Panc1 (cell line): Measurements from ENCODE around the gene CATSPERZ. TPM values are rescaled to one million over a fixed set of nuclear protein-coding genes. Genes with fewer than 3 reads are reported as not detected.

Experiments
- ATAC-seq: fragments of 200-7000 bp; cut with Tn5 transposase; 2 replicates; pipeline ENCODE4 v1.9.1; 2020; ENCODE audit warnings: mild to moderate bottlenecking, moderate library complexity
- BruUV-seq: library from RNA; stranded (reverse); fragments of 400-500 nt; replicated peaks from 2 replicates; lab custom pipeline; 2021; lab: Mats Ljungman, UMichigan
- CTCF ChIA-PET: fragments of 300-600 bp; sonication (Branson Sonifier 250); formaldehyde crosslinking; loops from one replicate; lab custom pipeline; 2022; ENCODE audit warnings: antibody characterized with exemption; lab: Charles Lee
- POLR2A ChIA-PET: fragments of 300-600 bp; sonication (Branson Sonifier 250); formaldehyde crosslinking; loops from one replicate; lab custom pipeline; 2022; ENCODE audit warnings: antibody characterized with exemption; lab: Charles Lee
- DNase-seq: peaks from one replicate; pipeline ENCODE4 v3.0.0-alpha.2; 2010; ENCODE audit warnings: low read depth, low spot score
- H3K27ac ChIP-seq: 2 replicates; pipeline ENCODE4 v1.5.1; 2011; ENCODE audit warnings: mild to moderate bottlenecking, low read length, inconsistent platforms
- H3K27me3 ChIP-seq: fragments of 200-500 bp; sonication (Bioruptor generic); 2 replicates; pipeline ENCODE4 v1.6.0; 2014; ENCODE audit warnings: low read length, inconsistent platforms; ENCODE audit not compliant: control insufficient read depth, insufficient read depth
- H3K36me3 ChIP-seq: fragments of 200-500 bp; sonication (Bioruptor generic); 2 replicates; pipeline ENCODE4 v1.5.1; 2014; ENCODE audit warnings: inconsistent platforms, mild to moderate bottlenecking, low read length, moderate library complexity; ENCODE audit not compliant: control insufficient read depth, insufficient read depth
- H3K4me1 ChIP-seq: 2 replicates; pipeline ENCODE4 v1.5.1; 2011; ENCODE audit warnings: inconsistent platforms, mild to moderate bottlenecking, low read length, moderate library complexity; ENCODE audit not compliant: control insufficient read depth, insufficient read depth
- H3K4me3 ChIP-seq, 2 experiments: 2 replicates each; pipeline ENCODE4 v1.5.1; 2011 to 2012; ENCODE audit warnings: low read depth in 2 of 2, low read length in 2 of 2, mild to moderate bottlenecking in 2 of 2, inconsistent platforms in 1 of 2, moderate library complexity in 1 of 2
- H3K9me3 ChIP-seq: fragments of 200-500 bp; sonication (Bioruptor generic); 2 replicates; pipeline ENCODE4 v1.5.1; 2014; ENCODE audit warnings: low read depth, mild to moderate bottlenecking, inconsistent platforms, low read length, moderate library complexity; ENCODE audit not compliant: control insufficient read depth, insufficient read depth
- CTCF ChIP-seq: fragments of 450-650 bp; IDR thresholded peaks from 2 replicates; pipeline ENCODE4 v1.5.1; 2017; ENCODE audit warnings: mild to moderate bottlenecking
- POLR2AphosphoS5 ChIP-seq: IDR thresholded peaks from 2 replicates; pipeline ENCODE4 v1.6.1; 2012; ENCODE audit warnings: mild to moderate bottlenecking, low read depth, low read length, moderate library complexity
- REST ChIP-seq, 2 experiments: IDR thresholded peaks; 2 replicates each; pipeline ENCODE4 v1.6.1; 2011 to 2012; ENCODE audit warnings: low read depth in 2 of 2, control low read depth in 1 of 2, low read length in 1 of 2, mild to moderate bottlenecking in 1 of 2, moderate library complexity in 1 of 2; ENCODE audit not compliant: insufficient read depth in 1 of 2
- SIN3A ChIP-seq: IDR thresholded peaks from 2 replicates; pipeline ENCODE4 v1.6.1; 2012; ENCODE audit warnings: low read depth, mild to moderate bottlenecking, low read length, moderate library complexity, borderline replicate concordance; ENCODE audit not compliant: insufficient read depth
- TCF7L2 ChIP-seq: IDR thresholded peaks from 2 replicates; pipeline ENCODE4 v1.6.1; 2011; ENCODE audit warnings: mild to moderate bottlenecking, low read depth, low read length, inconsistent platforms
- in situ Hi-C: cut with HindIII; loops from 2 replicates; pipeline ENCODE4 v1.10.0; 2016; ENCODE audit warnings: low sequenced_read_pairs, low pct_unique_long_range_greater_than_20kb
- intact Hi-C: fragments of 100-400 bp; cut with micrococcal nuclease; formaldehyde crosslinking; loops from one replicate; pipeline ENCODE4 v1.10.0; 2022; ENCODE audit not compliant: unreplicated experiment
- total RNA-seq: library from RNA; stranded (reverse); gene quantifications from one replicate; pipeline ENCODE4 v1.2.1, GENCODE V29; 2021; ENCODE audit not compliant: unreplicated experiment

Gene CATSPERZ
- total RNA-seq, 1 experiment from 2014 or later: 0.64 TPM

- no peaks in the 10 kb centered on the region for H3K9me3 ChIP-seq
- ChIA-PET CTCF (interaction anchor here (0.6 to 1.9 kb wide), 9 partner anchors 9 to 152 kb away, joined by 3 to 16 read pairs (median 4); partner anchors contain the start of genes PRDX5 and TRMT112), POLR2A (interaction anchor here (0.5 to 1.8 kb wide), 6 partner anchors 9 to 147 kb away, joined by 3 to 12 read pairs (median 3); partner anchors contain the start of genes PRDX5 and TRMT112)
- peaks cover 26% of the 10 kb centered on the region for H3K4me1 ChIP-seq
- TF ChIP-seq TCF7L2 (no peak; the same call in 1 of the 2 replicates), REST (IDR thresholded peaks at IDR 0.05; ENCODE audit: insufficient read depth in 1 of 2, low read depth in 2 of 2, low read length in 1 of 2) (no peak), POLR2AphosphoS5 (no peak), SIN3A (no peak), CTCF (no peak; the same call in 1 of the 2 replicates)
- no peaks in the 10 kb centered on the region for H3K36me3 ChIP-seq
- intact Hi-C loops (no loop called here), in situ Hi-C loops (no loop called here)
- no peaks in the 10 kb centered on the region for H3K27me3 ChIP-seq
- peak; percentile 80 for DNase-seq
- H3K4me3 ChIP-seq: peak overlapping the region in 1 of 2 experiments; percentile 28; a peak in 2 of 4 replicates
- no TSS peak for BruUV-seq
- peak overlapping the region; percentile 61 for H3K27ac ChIP-seq
- peak; percentile 86 for ATAC-seq
Observed at GRCh38 chr11:64331569-64332371, 31.6 kb downstream of the CATSPERZ start.

- no peak overlapping the region for H3K4me3 ChIP-seq
- H3K27me3 ChIP-seq: no peaks in the 10 kb centered on the region
- in situ Hi-C loops (no loop called here), intact Hi-C loops (no loop called here)
- TF ChIP-seq SIN3A: no peak
- no peak for TF ChIP-seq POLR2AphosphoS5
- TF ChIP-seq REST (IDR thresholded peaks at IDR 0.05; ENCODE audit: insufficient read depth in 1 of 2, low read depth in 2 of 2, low read length in 1 of 2): no peak
- TF ChIP-seq TCF7L2: no peak
- TF ChIP-seq CTCF: no peak
- H3K27ac ChIP-seq: no peak overlapping the region
- H3K36me3 ChIP-seq: no peaks in the 10 kb centered on the region
- no peak for DNase-seq
- no TSS peak for BruUV-seq
- H3K4me1 ChIP-seq: peaks cover 26% of the 10 kb centered on the region
- ATAC-seq: no peak
- ChIA-PET CTCF (interaction anchor here (0.9 kb wide), 1 partner anchor 16 kb away, joined by 4 read pairs; the partner anchor contains the start of gene PRDX5), POLR2A (no interaction called here)
- no peaks in the 10 kb centered on the region for H3K9me3 ChIP-seq
Observed at GRCh38 chr11:64333556-64333955, 33.4 kb downstream of the CATSPERZ start.
